Endothelial cell of umbilical vein (primary cell): Measurements from ENCODE around the gene BANK1. TPM values are rescaled to one million over a fixed set of nuclear protein-coding genes. Genes with fewer than 3 reads are reported as not detected.

Experiments
- BruUV-seq: library from RNA; stranded (reverse); fragments of 400-500 nt; replicated peaks from 2 replicates; lab custom pipeline; 2021; lab: Mats Ljungman, UMichigan
- CTCF ChIA-PET: fragments of 300-600, 350-600 bp; sonication (Branson Sonifier 250); formaldehyde crosslinking; loops from one replicate; lab custom pipeline; 2021; ENCODE audit warnings: antibody characterized with exemption, inconsistent platforms; lab: Charles Lee
- POLR2A ChIA-PET: fragments of 300-600, 350-600 bp; sonication (Branson Sonifier 250); formaldehyde crosslinking; loops from one replicate; lab custom pipeline; 2021; ENCODE audit warnings: antibody characterized with exemption, inconsistent platforms; lab: Charles Lee
- DNase-seq: peaks from one replicate; pipeline ENCODE4 v3.0.0-alpha.2; 2011; ENCODE audit warnings: low read depth, low spot score
- FAIRE-seq: peaks from 2 replicates; lab custom pipeline; 2011; peaks lifted over from hg19 to GRCh38; lab: Jason Lieb, UNC
- H2AFZ ChIP-seq: 2 replicates; pipeline ENCODE4 v1.6.0; 2012; ENCODE audit warnings: low read depth, low read length, control low read depth, inconsistent platforms
- H3K27ac ChIP-seq: 2 replicates; pipeline ENCODE4 v1.5.1; 2011; ENCODE audit warnings: low read depth, mild to moderate bottlenecking, control low read depth, low read length, moderate library complexity; ENCODE audit not compliant: insufficient read depth
- H3K27me3 ChIP-seq, 2 experiments: 2 replicates each; pipeline versions ENCODE4 v1.6.0 to v1.6.1; 2011; ENCODE audit warnings: low read length in 2 of 2, mixed read lengths in 1 of 2; ENCODE audit not compliant: control insufficient read depth in 2 of 2, insufficient read depth in 2 of 2
- H3K36me3 ChIP-seq, 2 experiments: 2 replicates in 1 of 2; 3 replicates in 1 of 2; pipeline ENCODE4 v1.5.1; 2011; ENCODE audit warnings: low read length in 2 of 2, mild to moderate bottlenecking in 1 of 2, moderate library complexity in 1 of 2; ENCODE audit not compliant: control insufficient read depth in 2 of 2, insufficient read depth in 2 of 2; ENCODE audit errors: extremely low read depth in 1 of 2
- H3K4me1 ChIP-seq: 3 replicates; pipeline ENCODE4 v1.5.1; 2011; ENCODE audit warnings: mild to moderate bottlenecking, low read length; ENCODE audit not compliant: control insufficient read depth, insufficient read depth; ENCODE audit errors: extremely low read depth
- H3K4me2 ChIP-seq: 2 replicates; pipeline ENCODE4 v1.6.1; 2011; ENCODE audit warnings: low read length, control low read depth, mixed read lengths; ENCODE audit not compliant: insufficient read depth
- H3K4me3 ChIP-seq, 3 experiments: fragments of 200-600 bp in 1 of 3; sonication (generic), shearing (Covaris generic) in 1 of 3; replicated peaks in 1 of 3; 2 replicates each; pipeline ENCODE4 v1.5.1; 2011 to 2016; ENCODE audit warnings: control low read depth in 3 of 3, low read length in 3 of 3, mild to moderate bottlenecking in 2 of 3, inconsistent platforms in 1 of 3, low read depth in 1 of 3, moderate library complexity in 1 of 3; ENCODE audit not compliant: insufficient read depth in 1 of 3
- H3K79me2 ChIP-seq: 2 replicates; pipeline ENCODE4 v1.6.0; 2012; ENCODE audit warnings: low read length, inconsistent platforms; ENCODE audit not compliant: control insufficient read depth, insufficient read depth
- H3K9ac ChIP-seq: replicated peaks from 2 replicates; pipeline ENCODE3; 2011; ENCODE audit warnings: low read length, control low read depth; ENCODE audit not compliant: insufficient read depth; ENCODE audit errors: extremely low read depth
- H3K9me1 ChIP-seq: replicated peaks from 3 replicates; pipeline ENCODE4 v1.6.0; 2011; ENCODE audit warnings: mild to moderate bottlenecking, low read length; ENCODE audit not compliant: control insufficient read depth, insufficient read depth; ENCODE audit errors: extremely low read depth
- H3K9me3 ChIP-seq: replicated peaks from 2 replicates; pipeline ENCODE4 v1.5.1; 2012; ENCODE audit warnings: low read length, inconsistent platforms; ENCODE audit not compliant: control insufficient read depth, insufficient read depth
- H4K20me1 ChIP-seq: replicated peaks from 2 replicates; pipeline ENCODE3; 2011; ENCODE audit warnings: mild to moderate bottlenecking, low read length; ENCODE audit not compliant: control insufficient read depth, insufficient read depth; ENCODE audit errors: extremely low read depth
- EZH2 ChIP-seq: IDR thresholded peaks from 2 replicates; pipeline ENCODE4 v1.6.1; 2012; ENCODE audit warnings: borderline replicate concordance, low read depth, mild to moderate bottlenecking, moderate library complexity, low read length, inconsistent platforms; ENCODE audit not compliant: severe bottlenecking
- FOS ChIP-seq: IDR thresholded peaks from 2 replicates; pipeline ENCODE4 v1.6.1; 2011; ENCODE audit warnings: mild to moderate bottlenecking, low read length, moderate library complexity, borderline replicate concordance; ENCODE audit not compliant: insufficient read depth
- GATA2 ChIP-seq: IDR thresholded peaks from 2 replicates; pipeline ENCODE4 v1.7.0; 2011; ENCODE audit warnings: low read depth, mild to moderate bottlenecking, moderate library complexity, mixed read lengths, low read length; ENCODE audit not compliant: insufficient read length, insufficient read depth
- JUN ChIP-seq: IDR thresholded peaks from 2 replicates; pipeline ENCODE4 v1.6.1; 2011; ENCODE audit warnings: borderline replicate concordance, low read depth; ENCODE audit not compliant: insufficient read length, insufficient read depth
- MAX ChIP-seq: IDR thresholded peaks from 2 replicates; pipeline ENCODE4 v1.6.1; 2011; ENCODE audit not compliant: insufficient read depth, insufficient read length
- MYC ChIP-seq: IDR thresholded peaks from one replicate; pipeline ENCODE4 v1.6.1; 2011; ENCODE audit warnings: mild to moderate bottlenecking, low read depth, low read length
- POLR2A ChIP-seq: IDR thresholded peaks from 2 replicates; pipeline ENCODE4 v1.6.1; 2012; ENCODE audit warnings: low read depth, mild to moderate bottlenecking, control low read depth, low read length
- POLR2AphosphoS5 ChIP-seq: IDR thresholded peaks from 2 replicates; pipeline ENCODE4 v1.6.1; 2012; ENCODE audit warnings: low read depth, mild to moderate bottlenecking, control low read depth, low read length, moderate library complexity; ENCODE audit not compliant: insufficient read depth
- dilution Hi-C: fragments of 300-500 bp; cut with MboI; formaldehyde crosslinking; loops from one replicate; pipeline ENCODE4 v1.15.0; 2019; ENCODE audit warnings: low sequenced_read_pairs; ENCODE audit not compliant: extremely low pct_ligation_motif_present
- intact Hi-C: fragments of 100-400 bp; cut with micrococcal nuclease; formaldehyde crosslinking; loops from one replicate; pipeline ENCODE4 v1.10.0; 2022
- polyA plus RNA-seq, 4 experiments: library from polyadenylated mRNA; depleted of rRNA in 3 of 4; stranded (reverse) in 3 of 4; unstranded in 1 of 4; fragments of >200 nt; gene quantifications; 2 replicates each; pipeline versions ENCODE4 v1.2.1 to v1.2.3, GENCODE V29; 2011 to 2012; ENCODE audit warnings: missing spikeins in 1 of 4
- total RNA-seq: library from RNA; stranded (reverse); gene quantifications from 2 replicates; pipeline ENCODE4 v1.2.3, GENCODE V29; 2021
- TF ChIP-seq, protein P1 (sequence below), 2 donors: IDR thresholded peaks; 1 replicate in 1 of 2; 2 replicates in 1 of 2; pipeline ENCODE4 v1.5.1; 2011; ENCODE audit warnings: low read length in 2 of 2, mild to moderate bottlenecking in 2 of 2, moderate library complexity in 2 of 2, control low read depth in 1 of 2, inconsistent platforms in 1 of 2, low read depth in 1 of 2; ENCODE audit not compliant: insufficient read depth in 1 of 2; ENCODE audit errors: extremely low read depth in 1 of 2

Gene BANK1
- total and polyA plus RNA-seq, 2 donors (not counting 3 experiments of a cell fraction or from before 2014, with no cell fraction given), result 0.29 to 0.32 TPM

- H3K79me2 ChIP-seq, result no peaks in the 10 kb centered on the region
- H3K4me1 ChIP-seq, result peaks cover 6% of the 10 kb centered on the region
- no peaks in the 10 kb centered on the region for H3K27me3 ChIP-seq
- H3K9me3 ChIP-seq, result no peaks in the 10 kb centered on the region
- DNase-seq (peak; percentile 25), FAIRE-seq (no peak)
- intact Hi-C loops, result loop anchor here (1.0 kb wide), 1 partner anchor 185 kb away; no protein-coding TSS in a partner anchor
- H3K9me1 ChIP-seq, result no peaks in the 10 kb centered on the region
- TF ChIP-seq MYC, result no peak
- TF ChIP-seq JUN, result peak; percentile 38
- peak overlapping the region; percentile 67 for H2AFZ ChIP-seq
- dilution Hi-C loops, result no loop called here
- BruUV-seq, result no TSS peak
- no peak overlapping the region for H3K4me3 ChIP-seq
- no peaks in the 10 kb centered on the region for H3K36me3 ChIP-seq
- ChIA-PET POLR2A (no interaction called here), CTCF (no interaction called here)
- no peak overlapping the region for H3K9ac ChIP-seq
- peak overlapping the region; percentile 54 for H3K4me2 ChIP-seq
- no peak overlapping the region for H3K27ac ChIP-seq
- H4K20me1 ChIP-seq, result no peaks in the 10 kb centered on the region
Measured at GRCh38 chr4:101953949-101954348, 163.4 kb downstream of the BANK1 start.

- no peaks in the 10 kb centered on the region for H3K9me3 ChIP-seq
- TF ChIP-seq MAX, result no peak
- TF ChIP-seq MYC, result no peak
- TF ChIP-seq GATA2, result no peak
- no peak for TF ChIP-seq POLR2AphosphoS5
- TF ChIP-seq FOS, result no peak
- TF ChIP-seq, protein P1, sequence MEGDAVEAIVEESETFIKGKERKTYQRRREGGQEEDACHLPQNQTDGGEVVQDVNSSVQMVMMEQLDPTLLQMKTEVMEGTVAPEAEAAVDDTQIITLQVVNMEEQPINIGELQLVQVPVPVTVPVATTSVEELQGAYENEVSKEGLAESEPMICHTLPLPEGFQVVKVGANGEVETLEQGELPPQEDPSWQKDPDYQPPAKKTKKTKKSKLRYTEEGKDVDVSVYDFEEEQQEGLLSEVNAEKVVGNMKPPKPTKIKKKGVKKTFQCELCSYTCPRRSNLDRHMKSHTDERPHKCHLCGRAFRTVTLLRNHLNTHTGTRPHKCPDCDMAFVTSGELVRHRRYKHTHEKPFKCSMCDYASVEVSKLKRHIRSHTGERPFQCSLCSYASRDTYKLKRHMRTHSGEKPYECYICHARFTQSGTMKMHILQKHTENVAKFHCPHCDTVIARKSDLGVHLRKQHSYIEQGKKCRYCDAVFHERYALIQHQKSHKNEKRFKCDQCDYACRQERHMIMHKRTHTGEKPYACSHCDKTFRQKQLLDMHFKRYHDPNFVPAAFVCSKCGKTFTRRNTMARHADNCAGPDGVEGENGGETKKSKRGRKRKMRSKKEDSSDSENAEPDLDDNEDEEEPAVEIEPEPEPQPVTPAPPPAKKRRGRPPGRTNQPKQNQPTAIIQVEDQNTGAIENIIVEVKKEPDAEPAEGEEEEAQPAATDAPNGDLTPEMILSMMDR (IDR thresholded peaks at IDR 0.05; ENCODE audit: extremely low read depth in 1 of 2, insufficient read depth in 1 of 2, low read depth in 1 of 2, low read length in 2 of 2), result no peak
- no peak for TF ChIP-seq EZH2
- TF ChIP-seq JUN, result no peak
- no peak for TF ChIP-seq POLR2A
- intact Hi-C loops, result loop anchor here (1.0 kb wide), 1 partner anchor 185 kb away; no protein-coding TSS in a partner anchor
- peak overlapping the region; percentile 54 for H3K4me2 ChIP-seq
- H3K36me3 ChIP-seq, result no peaks in the 10 kb centered on the region
- no peaks in the 10 kb centered on the region for H4K20me1 ChIP-seq
- no peaks in the 10 kb centered on the region for H3K9me1 ChIP-seq
- no peaks in the 10 kb centered on the region for H3K27me3 ChIP-seq
- ChIA-PET CTCF (no interaction called here), POLR2A (no interaction called here)
- H3K4me1 ChIP-seq, result peaks cover 6% of the 10 kb centered on the region
- dilution Hi-C loops, result no loop called here
- no peak overlapping the region for H3K9ac ChIP-seq
- DNase-seq (peak; percentile 5), FAIRE-seq (peak; percentile 15)
- no peak overlapping the region for H2AFZ ChIP-seq
- no peak overlapping the region for H3K4me3 ChIP-seq
- H3K27ac ChIP-seq, result no peak overlapping the region
- no peaks in the 10 kb centered on the region for H3K79me2 ChIP-seq
- BruUV-seq, result no TSS peak
Measured at GRCh38 chr4:101954351-101954750, 163.8 kb downstream of the BANK1 start.
